ENCODE data around the gene KLF17. TPM values are rescaled to one million over a fixed set of nuclear protein-coding genes. Genes with fewer than 3 reads are reported as not detected.

KLF17 gene
- total and polyA plus RNA-seq, 3 experiments from 2014 or later: not detected

DNA sequence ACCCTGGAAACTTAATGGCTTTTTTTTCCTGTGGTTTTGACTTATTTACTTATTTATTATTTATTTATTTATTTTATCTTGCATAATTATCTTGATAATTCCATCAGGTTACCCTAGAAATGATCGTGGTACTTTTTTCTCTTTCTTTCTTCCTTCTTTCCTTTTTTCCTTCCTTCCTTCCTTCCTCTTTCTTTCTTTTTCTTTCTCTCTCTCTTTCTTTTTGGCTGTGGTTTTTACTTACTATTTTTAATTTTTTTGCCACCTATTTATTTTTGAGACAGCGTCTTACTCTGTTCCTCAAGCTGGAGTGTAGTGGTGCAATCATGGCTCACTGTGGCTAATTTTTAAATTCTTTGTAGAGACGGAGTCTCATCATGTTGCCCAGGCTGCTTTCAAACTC, 29.0 kb downstream of the KLF17 start:
- no peak overlapping the region for H3K27ac ChIP-seq (ENCODE audit: low read depth, low read length)
- ChIA-PET POLR2A (no interaction called here), CTCF (no interaction called here)
- H3K27me3 ChIP-seq (ENCODE audit: insufficient read depth, low read length, poor library complexity, severe bottlenecking): no peaks in the 10 kb centered on the region
- peaks cover 0 to 16% (median 1%) of the 10 kb centered on the region in 3 donors for H3K36me3 Mint-ChIP-seq
- no peaks in the 10 kb centered on the region for H3K36me3 ChIP-seq (ENCODE audit: insufficient read depth, low read length)
- no peaks in the 10 kb centered on the region for H3K4me1 ChIP-seq (ENCODE audit: insufficient read depth, low read length)
- no peaks in the 10 kb centered on the region for H3K4me1 Mint-ChIP-seq
- no peak overlapping the region for H3K27ac Mint-ChIP-seq
- no peak overlapping the region for H3K4me3 Mint-ChIP-seq
- DNase-seq: no peak
- H3K27me3 Mint-ChIP-seq: peaks cover 6 to 31% of the 10 kb centered on the region in 2 donors
- no peak overlapping the region for H3K4me3 ChIP-seq (ENCODE audit: low read length)
- no peaks in the 10 kb centered on the region for H3K9me3 ChIP-seq (ENCODE audit: low read length)
- peaks cover 10 to 26% (median 24%) of the 10 kb centered on the region in 5 donors for H3K9me3 Mint-ChIP-seq

DNA sequence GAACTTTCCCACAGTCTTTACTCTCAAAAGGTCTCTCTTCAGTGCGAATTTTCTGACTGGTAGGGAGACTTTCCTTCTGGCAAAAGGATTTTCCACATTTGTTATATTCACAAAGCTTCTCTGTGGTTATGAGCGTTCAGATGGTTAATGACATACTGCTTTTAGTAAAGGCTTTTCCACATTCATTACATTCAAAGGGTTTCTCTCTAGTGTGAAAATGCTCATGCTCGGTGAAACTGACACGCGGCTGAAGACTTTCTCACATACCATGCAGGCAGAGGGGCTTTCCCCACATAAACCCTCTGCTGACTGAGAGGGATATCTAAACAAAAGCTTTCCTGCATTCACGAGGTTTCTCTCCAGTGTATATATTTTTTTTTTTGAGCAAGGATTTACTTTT, 32.7 kb downstream of the KLF17 start:
- H3K4me3 Mint-ChIP-seq: no peak overlapping the region
- Histone ChIP-seq H3K4me3 (ENCODE audit: low read length) (no peak overlapping the region), H3K9me3 (ENCODE audit: low read length) (no peaks in the 10 kb centered on the region), H3K4me1 (ENCODE audit: insufficient read depth, low read length) (no peaks in the 10 kb centered on the region), H3K27me3 (ENCODE audit: insufficient read depth, low read length, poor library complexity, severe bottlenecking) (no peaks in the 10 kb centered on the region), H3K27ac (ENCODE audit: low read depth, low read length) (no peak overlapping the region), H3K36me3 (ENCODE audit: insufficient read depth, low read length) (no peaks in the 10 kb centered on the region)
- H3K27me3 Mint-ChIP-seq: peaks cover 11 to 33% of the 10 kb centered on the region in 2 donors
- no peak overlapping the region for H3K27ac Mint-ChIP-seq
- H3K9me3 Mint-ChIP-seq: peaks cover 0 to 6% (median 5%) of the 10 kb centered on the region in 5 donors
- H3K4me1 Mint-ChIP-seq: no peaks in the 10 kb centered on the region
- ChIA-PET CTCF (no interaction called here), POLR2A (no interaction called here)
- DNase-seq: no peak
- no peaks in the 10 kb centered on the region for H3K36me3 Mint-ChIP-seq

DNA sequence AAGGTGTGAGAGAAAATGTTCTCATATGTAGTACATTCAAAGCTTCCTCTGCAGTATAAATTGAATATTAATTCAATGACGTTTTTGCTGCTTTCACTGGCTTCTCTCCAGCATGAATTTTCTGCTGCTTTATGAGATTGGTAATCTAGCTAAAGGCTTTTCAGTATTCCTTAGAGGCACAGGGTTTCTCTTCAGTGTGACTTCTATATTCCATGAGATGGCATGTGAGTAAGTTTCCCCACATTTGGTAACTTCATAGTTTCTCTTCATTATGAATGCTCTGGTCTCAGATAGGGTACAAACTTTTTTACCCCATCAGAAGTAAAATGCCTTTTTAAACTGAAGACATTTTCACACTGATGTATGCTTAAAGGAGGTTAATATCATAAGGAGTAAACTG, 33.2 kb downstream of the KLF17 start:
- no peaks in the 10 kb centered on the region for H3K36me3 ChIP-seq (ENCODE audit: insufficient read depth, low read length)
- H3K9me3 Mint-ChIP-seq: peaks cover 0 to 2% (median under 1%) of the 10 kb centered on the region in 5 donors
- no peak for DNase-seq
- H3K27ac ChIP-seq (ENCODE audit: low read depth, low read length): no peak overlapping the region
- no peak overlapping the region for H3K4me3 Mint-ChIP-seq
- H3K4me1 Mint-ChIP-seq: no peaks in the 10 kb centered on the region
- no peaks in the 10 kb centered on the region for H3K9me3 ChIP-seq (ENCODE audit: low read length)
- H3K27me3 ChIP-seq (ENCODE audit: insufficient read depth, low read length, poor library complexity, severe bottlenecking): no peaks in the 10 kb centered on the region
- ChIA-PET CTCF (no interaction called here), POLR2A (no interaction called here)
- no peak overlapping the region for H3K27ac Mint-ChIP-seq
- no peaks in the 10 kb centered on the region for H3K4me1 ChIP-seq (ENCODE audit: insufficient read depth, low read length)
- peaks cover 11 to 33% of the 10 kb centered on the region in 2 donors for H3K27me3 Mint-ChIP-seq
- H3K4me3 ChIP-seq (ENCODE audit: low read length): no peak overlapping the region
- H3K36me3 Mint-ChIP-seq: no peaks in the 10 kb centered on the region

DNA sequence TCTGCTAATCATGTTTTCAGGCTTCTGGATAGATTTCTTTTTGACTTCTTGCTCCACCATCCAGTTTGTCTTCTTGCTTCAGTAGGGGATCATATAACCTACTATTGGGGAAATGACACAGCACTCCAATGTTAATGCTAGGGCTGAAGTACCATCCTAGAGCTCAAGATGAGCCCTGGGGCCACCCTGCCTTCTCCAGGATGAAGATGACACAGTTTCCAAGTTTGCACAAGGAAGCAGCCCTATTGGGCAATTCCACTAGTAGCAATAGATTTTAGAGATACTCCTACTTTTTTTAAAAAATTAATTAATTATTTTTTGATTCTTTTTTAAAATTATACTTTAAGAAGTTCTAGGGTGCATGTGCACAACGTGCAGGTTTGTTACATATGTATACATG, 34.1 kb downstream of the KLF17 start:
- no peaks in the 10 kb centered on the region for H3K9me3 ChIP-seq (ENCODE audit: low read length)
- no peaks in the 10 kb centered on the region for H3K4me1 Mint-ChIP-seq
- H3K36me3 ChIP-seq (ENCODE audit: insufficient read depth, low read length): no peaks in the 10 kb centered on the region
- ChIA-PET CTCF (no interaction called here), POLR2A (no interaction called here)
- no peaks in the 10 kb centered on the region for H3K4me1 ChIP-seq (ENCODE audit: insufficient read depth, low read length)
- no peak overlapping the region for H3K27ac ChIP-seq (ENCODE audit: low read depth, low read length)
- no peak overlapping the region for H3K27ac Mint-ChIP-seq
- no peak for DNase-seq
- H3K4me3 Mint-ChIP-seq: no peak overlapping the region
- H3K27me3 Mint-ChIP-seq: peaks cover 11 to 33% of the 10 kb centered on the region in 2 donors
- no peaks in the 10 kb centered on the region for H3K9me3 Mint-ChIP-seq
- H3K27me3 ChIP-seq (ENCODE audit: insufficient read depth, low read length, poor library complexity, severe bottlenecking): no peaks in the 10 kb centered on the region
- H3K36me3 Mint-ChIP-seq: no peaks in the 10 kb centered on the region
- no peak overlapping the region for H3K4me3 ChIP-seq (ENCODE audit: low read length)

DNA sequence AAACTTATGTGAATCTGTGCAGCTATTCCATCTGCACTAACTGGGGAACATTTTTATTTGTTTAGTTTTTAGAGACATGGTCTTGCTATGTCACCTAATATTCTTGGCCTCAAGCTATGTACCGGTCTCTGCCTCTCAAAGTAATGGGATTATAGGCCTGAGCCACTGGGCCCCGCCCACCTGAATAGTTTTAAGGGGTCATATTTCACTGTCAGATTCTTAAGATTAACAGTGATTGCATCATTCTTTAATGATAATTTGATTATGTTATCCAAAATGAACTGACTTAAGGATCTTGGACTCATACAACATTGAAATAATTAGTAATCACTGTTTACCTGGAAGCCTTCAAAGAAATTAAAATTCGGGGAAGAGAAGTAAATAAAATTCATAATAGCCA, 35.4 kb downstream of the KLF17 start:
- Histone ChIP-seq H3K4me3 (ENCODE audit: low read length) (no peak overlapping the region), H3K27me3 (ENCODE audit: insufficient read depth, low read length, poor library complexity, severe bottlenecking) (no peaks in the 10 kb centered on the region), H3K27ac (ENCODE audit: low read depth, low read length) (no peak overlapping the region), H3K9me3 (ENCODE audit: low read length) (no peaks in the 10 kb centered on the region), H3K4me1 (ENCODE audit: insufficient read depth, low read length) (no peaks in the 10 kb centered on the region), H3K36me3 (ENCODE audit: insufficient read depth, low read length) (no peaks in the 10 kb centered on the region)
- no peak overlapping the region for H3K4me3 Mint-ChIP-seq
- H3K36me3 Mint-ChIP-seq: no peaks in the 10 kb centered on the region
- H3K4me1 Mint-ChIP-seq: no peaks in the 10 kb centered on the region
- CTCF ChIA-PET: no interaction called here
- H3K9me3 Mint-ChIP-seq: no peaks in the 10 kb centered on the region
- no peak for DNase-seq
- peaks cover 11 to 28% of the 10 kb centered on the region in 2 donors for H3K27me3 Mint-ChIP-seq
- POLR2A ChIA-PET: no interaction called here
- H3K27ac Mint-ChIP-seq: no peak overlapping the region

DNA sequence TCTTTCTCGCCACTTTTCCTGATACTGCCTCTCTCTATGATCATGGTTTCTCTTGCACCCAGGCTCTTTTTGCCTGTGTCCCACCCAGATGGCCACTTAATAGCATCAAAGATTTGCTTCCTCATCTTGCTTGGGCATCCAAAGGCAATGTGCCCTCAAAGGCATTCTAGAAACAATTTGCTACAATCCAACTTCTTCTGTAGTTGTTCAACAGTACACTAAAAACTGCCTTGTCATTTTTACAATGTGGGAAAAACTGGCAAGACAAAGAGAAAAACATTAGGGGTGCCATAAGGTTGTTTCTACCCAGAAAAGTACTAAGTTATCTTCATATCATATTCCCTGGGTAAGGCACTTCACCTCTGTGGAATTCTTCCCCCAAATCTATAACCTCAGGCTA, 39.3 kb downstream of the KLF17 start:
- H3K4me3 ChIP-seq (ENCODE audit: low read length): no peak overlapping the region
- H3K27me3 ChIP-seq (ENCODE audit: insufficient read depth, low read length, poor library complexity, severe bottlenecking): no peaks in the 10 kb centered on the region
- H3K27ac ChIP-seq (ENCODE audit: low read depth, low read length): no peak overlapping the region
- H3K4me1 ChIP-seq (ENCODE audit: insufficient read depth, low read length): no peaks in the 10 kb centered on the region
- CTCF ChIA-PET: no interaction called here
- H3K27me3 Mint-ChIP-seq: peaks cover 0 to 5% of the 10 kb centered on the region in 2 donors
- peaks cover 0 to 8% (median 0%) of the 10 kb centered on the region in 3 donors for H3K36me3 Mint-ChIP-seq
- no peak overlapping the region for H3K27ac Mint-ChIP-seq
- no peaks in the 10 kb centered on the region for H3K36me3 ChIP-seq (ENCODE audit: insufficient read depth, low read length)
- no peak overlapping the region for H3K4me3 Mint-ChIP-seq
- H3K9me3 Mint-ChIP-seq: peaks cover 0 to 3% (median 0%) of the 10 kb centered on the region in 5 donors
- POLR2A ChIA-PET: no interaction called here
- no peaks in the 10 kb centered on the region for H3K4me1 Mint-ChIP-seq
- no peaks in the 10 kb centered on the region for H3K9me3 ChIP-seq (ENCODE audit: low read length)
- DNase-seq: no peak

DNA sequence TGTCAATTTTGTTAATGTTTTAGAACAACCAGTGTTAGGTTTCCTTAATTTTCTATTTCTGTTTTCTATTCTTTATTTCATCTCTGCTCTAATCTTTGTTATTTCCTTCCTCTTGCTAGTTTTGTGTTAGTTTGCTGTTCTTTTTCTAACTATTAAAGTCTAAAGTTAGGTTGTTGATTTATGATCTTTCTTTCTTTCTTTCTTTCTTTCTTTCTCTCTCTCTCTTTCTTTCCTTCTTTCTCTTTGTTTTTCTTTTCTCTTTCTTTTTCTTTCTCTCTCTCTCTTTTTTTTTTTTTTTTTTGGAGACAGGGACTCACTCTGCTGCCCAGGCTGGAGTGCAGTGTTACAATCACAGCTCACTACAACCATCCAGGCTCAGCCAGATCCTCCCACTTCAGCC, 40.2 kb downstream of the KLF17 start:
- Mint-ChIP-seq H3K9me3 (peaks cover 0 to 3% (median 0%) of the 10 kb centered on the region in 5 donors), H3K4me1 (no peaks in the 10 kb centered on the region), H3K36me3 (peaks cover 0 to 8% (median 0%) of the 10 kb centered on the region in 3 donors), H3K27ac (no peak overlapping the region), H3K27me3 (no peaks in the 10 kb centered on the region), H3K4me3 (no peak overlapping the region)
- Histone ChIP-seq H3K27me3 (ENCODE audit: insufficient read depth, low read length, poor library complexity, severe bottlenecking) (no peaks in the 10 kb centered on the region), H3K36me3 (ENCODE audit: insufficient read depth, low read length) (no peaks in the 10 kb centered on the region), H3K9me3 (ENCODE audit: low read length) (no peaks in the 10 kb centered on the region), H3K27ac (ENCODE audit: low read depth, low read length) (no peak overlapping the region), H3K4me3 (ENCODE audit: low read length) (no peak overlapping the region), H3K4me1 (ENCODE audit: insufficient read depth, low read length) (no peaks in the 10 kb centered on the region)
- CTCF ChIA-PET: no interaction called here
- POLR2A ChIA-PET: no interaction called here
- DNase-seq: no peak

DNA sequence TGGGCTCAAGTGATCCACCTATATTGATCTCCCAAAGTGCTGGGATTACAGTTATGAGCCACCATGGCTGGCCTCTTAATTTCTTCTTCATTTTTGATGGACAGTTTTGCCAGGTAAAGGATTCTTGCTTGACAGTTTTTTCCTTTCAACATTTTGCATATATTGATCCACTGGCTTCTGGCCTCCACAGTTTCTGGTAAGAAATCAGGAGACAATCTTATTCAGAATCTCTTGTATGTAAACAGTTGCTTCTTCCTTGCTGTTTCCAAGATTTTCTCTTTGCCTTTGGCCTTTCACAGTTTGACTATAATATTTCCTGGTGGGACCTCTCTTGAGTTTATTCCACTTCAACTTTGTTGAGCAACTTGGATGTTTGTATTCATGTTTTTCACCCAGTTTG, 42.9 kb downstream of the KLF17 start:
- CTCF ChIA-PET: no interaction called here
- no peak for DNase-seq
- peaks cover 3 to 5% of the 10 kb centered on the region in 2 donors for H3K27me3 Mint-ChIP-seq
- H3K36me3 ChIP-seq (ENCODE audit: insufficient read depth, low read length): no peaks in the 10 kb centered on the region
- no peak overlapping the region for H3K27ac Mint-ChIP-seq
- peaks cover 0 to 13% (median 3%) of the 10 kb centered on the region in 3 donors for H3K36me3 Mint-ChIP-seq
- H3K4me3 ChIP-seq (ENCODE audit: low read length): no peak overlapping the region
- peaks cover 0 to 5% (median 0%) of the 10 kb centered on the region in 5 donors for H3K9me3 Mint-ChIP-seq
- H3K4me3 Mint-ChIP-seq: no peak overlapping the region
- H3K4me1 Mint-ChIP-seq: no peaks in the 10 kb centered on the region
- no peak overlapping the region for H3K27ac ChIP-seq (ENCODE audit: low read depth, low read length)
- no peaks in the 10 kb centered on the region for H3K27me3 ChIP-seq (ENCODE audit: insufficient read depth, low read length, poor library complexity, severe bottlenecking)
- H3K9me3 ChIP-seq (ENCODE audit: low read length): no peaks in the 10 kb centered on the region
- POLR2A ChIA-PET: no interaction called here
- no peaks in the 10 kb centered on the region for H3K4me1 ChIP-seq (ENCODE audit: insufficient read depth, low read length)

DNA sequence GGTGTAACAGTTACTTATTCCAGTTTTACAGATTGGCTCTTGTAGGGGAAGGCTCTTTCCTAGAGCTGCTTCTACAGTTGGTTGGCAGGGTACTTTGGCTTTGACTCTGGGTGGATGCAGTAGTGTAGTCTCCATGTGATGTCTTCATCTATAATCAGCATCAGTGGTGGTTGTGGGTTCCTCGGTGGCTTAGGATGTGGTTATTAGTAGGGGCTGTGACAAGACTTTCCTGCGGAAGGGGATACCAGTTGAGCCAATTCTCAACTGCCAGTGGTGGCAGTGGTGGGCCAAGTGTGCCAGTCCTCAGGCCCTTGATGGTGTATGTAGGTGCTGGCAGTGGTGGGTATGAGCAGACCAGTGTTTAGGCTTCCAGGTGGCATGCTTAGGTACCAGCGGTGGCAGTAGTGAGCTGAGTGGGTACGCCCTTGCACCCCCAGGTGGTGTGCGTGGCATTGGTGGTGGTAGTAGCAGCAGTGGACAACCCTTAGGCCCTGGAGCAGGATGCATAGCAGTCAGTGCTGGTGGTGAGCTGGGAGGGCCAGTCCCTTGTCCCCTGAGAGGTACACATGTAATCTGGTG, 50.0 kb downstream of the KLF17 start:
- no peak overlapping the region for H3K4me3 ChIP-seq (ENCODE audit: low read length)
- no peaks in the 10 kb centered on the region for H3K4me1 ChIP-seq (ENCODE audit: insufficient read depth, low read length)
- H3K27ac ChIP-seq (ENCODE audit: low read depth, low read length): no peak overlapping the region
- H3K4me3 Mint-ChIP-seq: no peak overlapping the region
- H3K36me3 ChIP-seq (ENCODE audit: insufficient read depth, low read length): no peaks in the 10 kb centered on the region
- peaks cover 0 to 5% (median 3%) of the 10 kb centered on the region in 3 donors for H3K36me3 Mint-ChIP-seq
- H3K27me3 ChIP-seq (ENCODE audit: insufficient read depth, low read length, poor library complexity, severe bottlenecking): no peaks in the 10 kb centered on the region
- peaks cover 4 to 7% (median 5%) of the 10 kb centered on the region in 3 donors for H3K4me1 Mint-ChIP-seq
- ChIA-PET CTCF (no interaction called here), POLR2A (no interaction called here)
- H3K9me3 ChIP-seq (ENCODE audit: low read length): no peaks in the 10 kb centered on the region
- no peak for DNase-seq
- no peak overlapping the region for H3K27ac Mint-ChIP-seq
- peaks cover 6 to 14% (median 10%) of the 10 kb centered on the region in 5 donors for H3K9me3 Mint-ChIP-seq
- peaks cover 15 to 43% of the 10 kb centered on the region in 2 donors for H3K27me3 Mint-ChIP-seq
